NCI-H2227 treated with DMSO at 0.1 percent for 48 hours (cell line): ENCODE data around the gene JAKMIP1.
"Not testable (repeated sequence)": the region's sequence is repeated elsewhere in the genome, so short reads cannot be mapped to it uniquely, and the experiment has no call there.

Experiments
- DNase-seq: peaks from one replicate; lab custom pipeline; 2025; lab: John Stamatoyannopoulos, UW

JAKMIP1 gene

GRCh38 chr4:6013564-6013963, 186.8 kb downstream of the JAKMIP1 start:
- no peak for DNase-seq

DNA sequence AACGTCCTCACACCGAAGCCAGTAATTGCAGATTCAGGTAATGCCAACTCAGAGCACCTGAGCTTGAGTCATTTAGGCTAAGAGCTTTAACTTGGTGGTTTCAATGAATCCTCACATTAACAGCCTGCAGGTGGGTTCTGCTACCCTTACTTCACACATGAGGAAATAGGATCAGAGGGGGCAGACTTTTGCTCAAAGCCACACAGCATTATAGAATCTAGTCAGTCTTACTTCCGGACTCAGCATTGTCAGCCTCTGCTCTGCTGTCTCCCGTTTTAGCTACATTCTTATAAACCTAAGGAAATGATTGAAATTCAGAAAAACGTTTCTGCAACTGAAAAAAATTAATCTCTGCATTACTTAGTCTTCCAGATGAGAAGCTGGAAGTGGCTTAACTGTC, 188.1 kb downstream of the JAKMIP1 start:
- DNase-seq, result no peak

DNA sequence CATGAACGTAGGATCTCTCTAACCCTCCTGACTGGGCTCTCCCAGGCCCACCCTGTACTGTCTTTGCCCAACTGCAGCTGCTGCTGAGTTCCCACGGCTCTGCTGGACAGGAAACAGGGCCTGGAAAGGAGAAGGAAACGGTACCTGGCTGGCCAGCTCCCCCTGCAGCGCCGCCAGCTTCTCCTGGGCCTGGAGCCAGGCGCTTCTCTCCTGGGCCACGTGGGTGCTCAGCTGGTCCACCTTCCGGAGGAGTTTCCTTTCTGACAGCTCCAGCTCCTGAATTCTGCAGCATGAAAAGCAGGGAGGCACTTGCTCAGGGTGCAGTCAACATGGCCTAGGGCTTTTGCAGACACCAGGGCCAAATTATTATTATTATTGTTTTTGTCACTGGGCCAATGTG, 188.7 kb downstream of the JAKMIP1 start:
- no peak for DNase-seq

GRCh38 chr4:6011271-6011671, 189.1 kb downstream of the JAKMIP1 start:
- no peak for DNase-seq

- DNase-seq, result no peak
These were observed 189.6 kb downstream of the JAKMIP1 start for GRCh38 chr4:6010789-6011188.

DNA sequence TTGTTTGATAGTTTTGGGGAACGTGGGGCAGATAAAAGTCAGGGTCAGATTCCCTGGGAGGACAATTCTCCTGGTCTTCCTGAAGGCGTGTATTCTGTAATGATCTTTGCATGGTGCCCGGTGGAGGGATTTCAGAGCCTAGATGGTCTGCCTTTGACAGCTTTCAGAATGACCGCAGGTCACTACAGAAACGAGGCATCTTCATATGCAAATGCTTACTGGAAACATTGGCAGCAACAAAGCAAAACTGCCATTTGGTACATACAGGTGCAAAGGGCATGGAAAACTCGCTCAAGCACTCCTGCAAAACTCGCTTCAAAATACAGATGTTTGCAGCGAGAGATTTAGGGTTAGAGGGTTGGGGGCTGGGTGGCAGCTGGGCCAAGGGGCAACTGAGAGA, 190.9 kb downstream of the JAKMIP1 start:
- no peak for DNase-seq

DNA sequence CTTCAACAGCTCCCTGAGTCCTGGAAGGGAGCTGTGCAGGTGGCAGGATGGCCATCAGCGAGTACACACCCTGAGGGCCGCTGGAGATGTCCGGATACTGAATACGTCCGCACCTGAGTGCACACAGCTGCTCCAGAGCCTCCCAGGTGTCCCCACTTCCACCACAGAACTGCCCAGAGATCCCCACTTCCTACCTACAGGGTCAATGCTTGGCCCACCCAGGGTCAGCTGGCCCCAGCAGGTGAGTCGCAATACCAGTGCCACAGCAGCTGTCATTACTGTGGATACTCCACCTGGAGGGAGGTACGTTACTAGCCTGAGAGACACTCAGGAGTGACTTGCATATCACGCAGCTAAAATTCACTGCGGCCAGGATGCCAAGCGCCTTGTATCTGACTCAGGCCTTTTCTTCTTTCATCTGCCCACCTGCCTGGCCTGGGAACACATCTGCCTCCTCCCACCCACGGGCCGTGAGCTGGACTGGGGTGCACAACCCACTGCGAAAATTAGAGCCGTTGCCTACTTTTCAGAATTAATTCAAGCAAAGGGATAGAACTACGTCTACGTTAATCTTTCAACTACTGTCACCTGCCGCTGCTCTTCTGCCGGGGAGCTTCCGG, 191.5 kb downstream of the JAKMIP1 start:
- DNase-seq, result no peak

DNA sequence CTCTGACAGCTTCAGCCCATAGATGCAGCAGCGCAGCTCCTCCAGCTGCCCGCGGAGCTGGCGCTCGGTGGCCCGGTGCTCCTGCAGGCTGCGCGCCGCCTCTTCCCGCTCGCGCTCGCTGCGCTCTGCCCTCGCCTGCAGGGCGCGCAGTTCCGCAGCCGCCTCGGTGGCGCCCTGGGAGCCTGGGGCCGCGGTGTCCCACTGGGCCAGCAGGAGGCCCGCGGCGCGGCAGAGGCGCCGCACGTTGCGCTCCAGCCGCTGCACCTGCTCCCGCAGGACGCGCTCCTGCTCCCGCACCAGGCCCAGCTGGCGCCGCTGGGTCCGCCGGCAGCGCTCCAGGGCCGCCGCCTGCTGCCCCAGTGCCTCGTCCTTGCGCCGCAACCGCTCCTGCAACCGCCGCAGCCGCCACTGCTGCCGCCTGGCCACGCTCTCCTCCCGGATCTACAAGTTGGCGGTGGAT, 192.2 kb downstream of the JAKMIP1 start:
- no peak for DNase-seq

- DNase-seq, result no peak
These were observed 195.2 kb downstream of the JAKMIP1 start for GRCh38 chr4:6005175-6005574.

DNA sequence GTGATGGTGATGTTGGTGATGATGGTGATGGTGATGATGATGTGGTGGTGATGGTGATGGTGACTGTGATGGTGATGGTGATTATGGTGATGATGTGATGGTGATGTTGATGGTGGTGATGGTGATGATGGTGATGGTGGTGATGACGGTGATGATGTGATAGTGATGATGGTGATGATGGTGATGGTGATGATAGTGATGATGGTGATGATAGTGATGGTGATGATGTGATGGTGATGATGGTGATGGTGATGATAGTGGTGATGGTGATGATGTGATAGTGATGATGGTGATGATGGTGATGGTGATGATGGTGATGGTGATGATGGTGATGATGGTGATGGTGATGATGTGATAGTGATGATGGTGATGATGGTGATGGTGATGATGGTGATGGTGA, 196.9 kb downstream of the JAKMIP1 start:
- DNase-seq, result not testable (repeated sequence)

- no peak for DNase-seq
These were observed 197.4 kb downstream of the JAKMIP1 start for GRCh38 chr4:6002926-6003325.

- no peak for DNase-seq
These were observed 197.9 kb downstream of the JAKMIP1 start for GRCh38 chr4:6002492-6002833.

DNA sequence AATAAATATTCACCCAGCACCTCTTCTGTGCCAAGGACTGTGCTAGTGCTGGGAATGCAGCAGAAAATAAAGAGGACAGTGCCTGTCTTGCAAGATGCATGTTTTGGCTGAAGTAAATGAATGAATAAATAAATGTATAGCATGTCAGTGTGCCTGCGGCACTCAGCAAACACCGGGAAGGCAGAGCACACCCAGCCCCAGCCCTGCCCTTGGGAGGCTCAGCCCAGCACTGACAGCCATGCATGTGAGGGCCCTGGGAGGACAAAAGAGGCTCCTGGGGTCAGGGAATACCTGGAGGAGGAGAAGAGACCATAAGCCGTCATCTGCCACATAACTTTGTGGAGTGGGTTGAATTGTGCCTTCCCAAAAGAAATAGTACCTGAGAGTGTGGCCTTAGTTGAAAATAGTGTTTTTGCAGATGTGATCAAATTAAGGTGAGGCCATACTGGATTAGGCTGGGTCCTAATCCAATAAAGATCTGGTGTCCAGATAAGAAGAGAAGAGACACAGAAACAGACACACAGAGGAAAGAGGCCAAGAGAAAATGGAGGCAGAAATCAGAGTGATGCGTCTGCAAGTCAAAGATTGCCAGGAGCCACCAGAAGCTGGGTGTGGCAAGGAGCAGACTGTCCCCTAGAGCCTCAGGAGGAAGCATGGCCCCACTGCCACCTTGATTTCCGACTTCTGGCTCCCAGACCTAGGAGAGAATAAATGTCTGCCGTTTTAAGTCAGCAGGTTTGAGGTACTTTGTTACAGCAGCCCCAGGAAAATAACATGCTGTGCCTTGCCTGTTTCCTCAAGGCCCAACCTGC, 198.5 kb downstream of the JAKMIP1 start:
- no peak for DNase-seq

- no peak for DNase-seq
These were observed 200.5 kb downstream of the JAKMIP1 start for GRCh38 chr4:5999830-6000365.

GRCh38 chr4:5999356-5999755, 201.0 kb downstream of the JAKMIP1 start:
- no peak for DNase-seq

DNA sequence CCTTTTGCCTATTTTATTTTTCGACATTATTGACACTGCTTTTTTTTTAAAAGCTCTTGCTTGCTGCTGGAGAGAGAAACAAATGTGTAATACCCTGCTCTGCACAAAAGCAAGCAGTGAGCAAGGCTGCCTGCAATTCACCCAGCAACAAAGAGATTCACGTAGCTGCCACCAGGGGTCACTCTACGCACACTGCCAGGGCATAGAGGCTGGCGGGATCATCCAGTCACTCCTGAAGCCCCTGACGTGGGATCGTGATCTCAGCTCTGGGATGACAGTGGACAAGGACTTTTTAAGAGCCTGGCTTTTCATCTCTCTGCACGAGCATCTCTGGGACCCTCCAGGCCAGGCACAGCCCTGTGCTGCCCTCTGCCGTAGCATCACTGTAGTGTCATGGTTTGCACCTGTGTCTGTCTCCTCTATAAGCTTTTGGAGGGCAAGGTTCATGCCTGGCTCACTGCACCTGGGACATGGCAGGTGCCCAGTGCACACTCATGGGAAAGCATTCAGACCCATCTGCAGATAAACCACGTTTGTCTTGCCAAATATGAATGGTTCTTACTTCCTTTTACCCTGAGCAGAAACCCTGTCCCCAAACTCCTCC, 201.9 kb downstream of the JAKMIP1 start:
- peak; percentile 75 for DNase-seq

- DNase-seq, result no peak
These were observed 203.7 kb downstream of the JAKMIP1 start for GRCh38 chr4:5996641-5997040.

- DNase-seq, result no peak
These were observed 204.3 kb downstream of the JAKMIP1 start for GRCh38 chr4:5995901-5996623.

GRCh38 chr4:5993876-5994811, 206.2 kb downstream of the JAKMIP1 start:
- no peak for DNase-seq

DNA sequence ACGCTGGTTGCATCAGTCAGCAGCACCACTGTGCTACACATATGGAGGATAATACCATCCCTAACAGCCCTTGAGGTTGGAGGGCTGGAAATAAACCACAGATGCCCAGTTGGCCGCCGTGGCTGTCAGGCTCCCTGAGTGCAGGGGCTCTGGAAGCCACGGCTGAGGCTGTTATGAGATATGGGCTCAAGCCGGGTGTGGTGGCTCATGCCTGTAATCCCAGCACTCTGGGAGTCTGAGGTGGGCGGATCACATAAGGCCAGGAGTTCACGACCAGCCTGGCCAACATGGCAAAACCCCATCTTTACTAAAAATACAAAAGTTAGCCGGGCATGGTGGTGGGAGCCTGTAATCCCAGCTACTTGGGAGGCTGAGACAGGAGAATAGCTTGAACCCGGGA, 207.0 kb downstream of the JAKMIP1 start:
- DNase-seq, result not testable (repeated sequence)

- DNase-seq, result no peak
These were observed 207.5 kb downstream of the JAKMIP1 start for GRCh38 chr4:5992828-5993321.
